Activated naive CD8-positive, alpha-beta T cell treated with anti-CD3 and anti-CD28 coated beads, Interleukin-2, amount 10 ng/mL, durations not matched to agents 7 days and 5 days (primary cell): Measurements from ENCODE around the gene FLCN. TPM values are rescaled to one million over a fixed set of nuclear protein-coding genes. Genes with fewer than 3 reads are reported as not detected.

ENCODE experiments used
- ATAC-seq: fragments of 150-1000 bp; cut with Tn5 transposase; one replicate; pipeline ENCODE4 v1.10.0; 2021; ENCODE audit warnings: low read depth, moderate library complexity
- POLR2A ChIA-PET: fragments of 350-600 bp; sonication (Branson Sonifier 250); formaldehyde crosslinking; loops from one replicate; lab custom pipeline; 2021; ENCODE audit warnings: antibody characterized with exemption; lab: Charles Lee
- DNase-seq: peaks from one replicate; pipeline ENCODE4 v3.0.0; 2021
- H3K27ac Mint-ChIP-seq: one replicate; pipeline ENCODE4 v1.8.0; 2022; ENCODE audit warnings: mild to moderate bottlenecking, mixed read lengths
- H3K27me3 Mint-ChIP-seq: one replicate; pipeline ENCODE4 v1.8.0; 2022; ENCODE audit warnings: mild to moderate bottlenecking, moderate library complexity, mixed read lengths
- H3K36me3 Mint-ChIP-seq: one replicate; pipeline ENCODE4 v1.8.0; 2021; ENCODE audit warnings: mild to moderate bottlenecking, mixed read lengths
- H3K4me1 Mint-ChIP-seq: one replicate; pipeline ENCODE4 v1.8.0; 2021; ENCODE audit warnings: mixed read lengths
- H3K4me3 Mint-ChIP-seq: one replicate; pipeline ENCODE4 v1.8.0; 2022; ENCODE audit warnings: mild to moderate bottlenecking, moderate library complexity, mixed read lengths
- H3K9me3 Mint-ChIP-seq: one replicate; pipeline ENCODE4 v1.8.0; 2021; ENCODE audit warnings: mixed read lengths
- total RNA-seq, 2 experiments: library from RNA; stranded (reverse); gene quantifications; one replicate each; pipeline ENCODE4 v1.2.3, GENCODE V29; 2021

The FLCN gene
- total RNA-seq, 2 experiments from 2014 or later: 49.2 to 53.0 TPM

DNA sequence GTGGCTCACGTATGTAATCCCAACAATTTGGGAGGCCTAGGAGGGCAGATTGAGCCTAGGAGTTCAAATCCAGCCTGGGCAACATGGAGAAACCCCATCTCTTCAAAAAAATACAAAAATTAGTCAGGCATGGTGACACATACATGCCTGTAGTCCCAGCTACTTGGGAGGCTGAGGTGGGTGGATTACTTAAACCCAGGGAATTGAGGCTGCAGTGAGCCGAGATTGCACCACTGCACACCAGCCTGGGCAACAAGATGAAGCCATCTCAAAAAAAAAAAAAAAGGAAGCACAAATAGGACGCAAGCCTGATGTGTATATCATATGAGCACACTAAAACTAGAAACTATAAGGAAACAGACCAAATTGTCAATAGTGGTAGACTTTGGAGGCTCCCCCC is 17.1 kb upstream of the FLCN start:
- H3K27ac Mint-ChIP-seq: no peak overlapping the region
- H3K36me3 Mint-ChIP-seq: peaks cover 31% of the 10 kb centered on the region
- DNase-seq (no peak), ATAC-seq (no peak)
- H3K4me3 Mint-ChIP-seq: no peak overlapping the region
- peaks cover 3% of the 10 kb centered on the region for H3K4me1 Mint-ChIP-seq
- POLR2A ChIA-PET: no interaction called here
- H3K27me3 Mint-ChIP-seq: no peaks in the 10 kb centered on the region
- no peaks in the 10 kb centered on the region for H3K9me3 Mint-ChIP-seq

DNA sequence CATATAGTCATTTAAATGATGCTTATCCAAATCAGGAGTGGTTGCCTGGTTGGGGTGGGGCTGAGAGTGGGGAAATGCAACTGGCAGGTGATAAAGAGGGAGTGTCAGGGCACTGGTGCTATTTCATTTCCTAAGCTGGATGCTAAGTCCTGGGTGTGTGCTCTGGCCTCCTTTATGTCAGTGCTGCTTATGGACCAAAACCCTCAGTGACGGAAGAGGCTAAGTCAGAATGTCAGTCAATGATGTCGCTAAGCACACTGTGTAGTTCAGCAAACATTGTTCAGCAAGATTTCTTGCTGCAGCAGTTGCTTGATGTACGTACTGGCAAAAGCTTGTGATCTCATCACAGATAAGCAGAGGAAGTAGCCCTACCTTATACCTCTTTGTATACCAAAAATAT is 16.4 kb upstream of the FLCN start:
- Mint-ChIP-seq H3K4me1 (peaks cover 3% of the 10 kb centered on the region), H3K27ac (no peak overlapping the region), H3K4me3 (no peak overlapping the region), H3K36me3 (peaks cover 28% of the 10 kb centered on the region), H3K9me3 (no peaks in the 10 kb centered on the region), H3K27me3 (no peaks in the 10 kb centered on the region)
- DNase-seq: no peak
- POLR2A ChIA-PET: no interaction called here
- no peak for ATAC-seq

DNA sequence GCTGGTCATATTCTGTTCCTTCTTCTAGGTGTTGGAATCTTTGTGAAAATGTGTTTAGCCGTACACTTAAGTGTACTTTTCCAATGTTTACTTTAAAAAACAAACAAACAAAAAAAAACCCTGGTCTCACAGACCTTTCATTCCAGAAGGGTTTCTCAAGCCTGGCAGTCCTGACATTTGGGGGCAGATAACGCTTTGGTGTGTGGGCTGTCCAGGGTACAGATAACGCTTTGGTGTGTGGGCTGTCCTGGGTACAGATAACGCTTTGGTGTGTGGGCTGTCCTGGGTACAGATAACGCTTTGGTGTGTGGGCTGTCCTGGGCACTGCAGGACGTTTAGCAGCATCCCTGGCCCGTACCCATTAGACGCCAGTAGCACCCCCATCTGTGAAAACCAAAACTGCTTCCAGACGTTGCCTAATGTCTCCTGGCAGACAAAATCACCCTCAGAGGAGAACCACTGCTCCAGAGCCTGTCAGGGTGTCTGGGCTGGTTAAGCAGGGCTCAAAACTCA is 15.2 kb upstream of the FLCN start:
- no peak for ATAC-seq
- Mint-ChIP-seq H3K36me3 (peaks cover 26% of the 10 kb centered on the region), H3K27me3 (no peaks in the 10 kb centered on the region), H3K4me1 (peaks cover 5% of the 10 kb centered on the region), H3K9me3 (no peaks in the 10 kb centered on the region), H3K4me3 (no peak overlapping the region), H3K27ac (no peak overlapping the region)
- POLR2A ChIA-PET: no interaction called here
- no peak for DNase-seq

DNA sequence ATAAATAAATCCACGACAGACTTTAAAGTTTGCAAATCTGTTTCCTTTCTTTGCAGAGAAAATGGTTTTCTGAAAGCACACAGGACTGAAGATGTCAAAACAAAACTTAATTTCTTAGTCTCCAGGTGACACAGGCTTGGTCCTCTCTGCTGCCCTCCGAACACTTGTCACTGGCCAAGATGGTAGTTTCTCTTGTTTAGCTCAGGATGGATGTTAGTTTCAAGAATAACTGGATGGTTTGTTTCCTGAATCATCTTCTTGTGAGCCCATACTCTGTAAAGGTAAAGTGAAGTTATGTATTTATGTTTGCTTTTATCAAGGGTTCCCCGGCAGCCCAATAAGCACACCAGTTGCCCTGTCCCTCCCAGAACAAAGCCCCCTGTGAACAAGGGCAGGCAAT is 9.9 kb upstream of the FLCN start:
- no peak overlapping the region for H3K4me3 Mint-ChIP-seq
- no peaks in the 10 kb centered on the region for H3K27me3 Mint-ChIP-seq
- H3K9me3 Mint-ChIP-seq: no peaks in the 10 kb centered on the region
- ATAC-seq (no peak), DNase-seq (no peak)
- no peak overlapping the region for H3K27ac Mint-ChIP-seq
- peaks cover 17% of the 10 kb centered on the region for H3K36me3 Mint-ChIP-seq
- POLR2A ChIA-PET: no interaction called here
- H3K4me1 Mint-ChIP-seq: peaks cover 4% of the 10 kb centered on the region

DNA sequence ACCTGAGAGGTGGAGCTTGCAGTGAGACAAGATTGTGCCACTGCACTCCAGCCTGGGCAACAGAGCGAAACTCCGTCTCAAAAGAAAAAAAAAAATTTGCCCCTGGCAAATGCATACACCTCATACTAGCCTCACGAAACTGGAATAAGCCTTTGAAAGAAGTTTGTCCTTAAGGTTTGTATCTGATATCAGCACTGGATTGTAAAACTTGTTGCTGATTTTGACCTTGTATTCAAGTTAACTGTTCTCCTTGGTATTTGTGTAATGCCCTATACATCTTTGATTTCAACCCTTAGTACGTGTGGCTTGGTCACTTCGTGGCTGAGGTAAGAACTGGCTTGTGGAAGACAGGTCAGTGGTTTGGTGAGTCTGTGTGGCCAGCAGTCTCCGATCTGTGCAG is 6.2 kb upstream of the FLCN start:
- Mint-ChIP-seq H3K27ac (no peak overlapping the region), H3K4me3 (no peak overlapping the region), H3K9me3 (no peaks in the 10 kb centered on the region), H3K36me3 (peaks cover 11% of the 10 kb centered on the region), H3K4me1 (peaks cover 9% of the 10 kb centered on the region), H3K27me3 (no peaks in the 10 kb centered on the region)
- POLR2A ChIA-PET: no interaction called here
- ATAC-seq (no peak), DNase-seq (no peak)

- Mint-ChIP-seq H3K27ac (no peak overlapping the region), H3K4me3 (no peak overlapping the region), H3K27me3 (no peaks in the 10 kb centered on the region), H3K4me1 (peaks cover 8% of the 10 kb centered on the region), H3K9me3 (no peaks in the 10 kb centered on the region), H3K36me3 (peaks cover 9% of the 10 kb centered on the region)
- POLR2A ChIA-PET: no interaction called here
- DNase-seq: no peak
- no peak for ATAC-seq
Observed at GRCh38 chr17:17242246-17242645, 5.3 kb upstream of the FLCN start.

GRCh38 chr17:17241656-17242055 is 4.7 kb upstream of the FLCN start:
- no peaks in the 10 kb centered on the region for H3K27me3 Mint-ChIP-seq
- ATAC-seq (no peak), DNase-seq (no peak)
- POLR2A ChIA-PET: no interaction called here
- peaks cover 8% of the 10 kb centered on the region for H3K4me1 Mint-ChIP-seq
- peaks cover 3% of the 10 kb centered on the region for H3K36me3 Mint-ChIP-seq
- no peak overlapping the region for H3K4me3 Mint-ChIP-seq
- no peaks in the 10 kb centered on the region for H3K9me3 Mint-ChIP-seq
- no peak overlapping the region for H3K27ac Mint-ChIP-seq

DNA sequence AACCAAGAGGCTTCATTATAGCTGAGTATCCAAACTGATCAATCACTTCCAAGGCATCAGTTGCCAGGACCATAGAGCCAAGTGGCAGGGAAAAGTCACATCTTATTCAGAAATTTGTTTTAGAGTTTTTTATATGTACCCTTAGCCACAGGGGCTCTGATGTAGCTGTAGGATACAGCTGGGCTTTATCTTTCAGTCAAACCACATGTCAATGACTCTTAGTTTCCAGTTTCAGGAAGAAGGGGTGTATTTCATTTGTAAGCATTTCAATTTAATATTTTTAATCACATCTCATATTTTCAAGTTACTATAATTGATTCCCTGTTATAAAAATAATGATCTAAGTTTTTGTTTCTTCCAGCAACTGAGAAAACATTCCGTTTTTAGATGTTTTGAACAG is 2.9 kb upstream of the FLCN start:
- Mint-ChIP-seq H3K4me1 (peaks cover 24% of the 10 kb centered on the region), H3K4me3 (no peak overlapping the region), H3K27ac (no peak overlapping the region), H3K36me3 (no peaks in the 10 kb centered on the region), H3K9me3 (no peaks in the 10 kb centered on the region), H3K27me3 (no peaks in the 10 kb centered on the region)
- no peak for ATAC-seq
- no peak for DNase-seq
- POLR2A ChIA-PET: no interaction called here

- peaks cover 22% of the 10 kb centered on the region for H3K4me1 Mint-ChIP-seq
- peak; percentile 16 for ATAC-seq
- DNase-seq: no peak
- H3K27me3 Mint-ChIP-seq: no peaks in the 10 kb centered on the region
- peak overlapping the region; percentile 96 for H3K27ac Mint-ChIP-seq
- peak overlapping the region; percentile 96 for H3K4me3 Mint-ChIP-seq
- POLR2A ChIA-PET: interaction anchor here (0.7 to 3.5 kb wide), 10 partner anchors 44 to 235 kb away, joined by 3 to 17 read pairs (median 4); partner anchors contain the start of gene COPS3
- peaks cover 3% of the 10 kb centered on the region for H3K36me3 Mint-ChIP-seq
- no peaks in the 10 kb centered on the region for H3K9me3 Mint-ChIP-seq
Observed at GRCh38 chr17:17236295-17237025, 508 bp downstream of the FLCN start.

DNA sequence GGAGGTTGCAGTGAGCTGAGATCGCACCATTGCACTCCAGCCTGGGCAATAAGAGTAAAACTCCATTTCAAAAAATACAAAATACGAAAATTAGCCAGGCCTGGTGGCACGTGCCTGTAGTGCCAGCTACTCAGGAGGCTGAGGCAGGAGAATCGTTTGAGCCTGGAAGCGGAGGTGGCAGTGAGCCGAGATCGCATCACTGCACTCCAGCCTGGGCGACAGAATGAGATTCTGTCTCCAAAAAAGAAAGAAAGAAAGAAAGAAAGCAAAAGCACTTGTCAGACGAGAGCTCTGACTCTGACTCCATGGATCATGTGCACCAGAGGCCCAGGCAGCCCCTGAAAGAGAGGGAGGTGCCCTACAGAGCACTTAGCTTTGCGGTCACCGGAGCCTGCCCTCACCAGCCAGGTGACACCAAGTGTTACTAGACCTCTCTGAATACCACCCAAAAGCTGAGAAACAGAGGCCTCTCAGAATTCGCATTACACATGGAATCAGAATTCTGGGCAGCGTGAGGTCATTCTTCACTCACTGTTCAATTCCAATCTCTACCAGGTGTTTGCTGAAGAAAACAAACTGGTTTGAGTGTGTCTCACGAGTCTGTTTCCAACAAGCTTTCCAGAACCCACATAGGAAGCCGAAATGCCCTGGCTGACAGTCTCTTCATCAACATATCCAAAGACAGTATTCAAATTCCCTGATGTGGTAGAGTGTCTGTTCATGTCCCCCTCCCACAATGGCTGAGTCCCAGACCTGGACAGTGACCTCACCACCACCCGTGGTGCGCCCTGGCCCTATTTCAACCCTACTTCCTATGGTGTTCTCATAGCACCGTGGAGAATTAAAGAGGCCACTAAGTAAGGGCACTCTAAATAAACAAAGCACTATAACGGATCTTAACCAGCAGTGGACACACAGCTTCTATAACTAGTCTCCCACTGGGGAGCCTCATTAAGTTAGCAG is 1.5 kb downstream of the FLCN start:
- peak overlapping the region; percentile 96 for H3K4me3 Mint-ChIP-seq
- peak overlapping the region; percentile 96 for H3K27ac Mint-ChIP-seq
- H3K36me3 Mint-ChIP-seq: peaks cover 3% of the 10 kb centered on the region
- DNase-seq: no peak
- H3K27me3 Mint-ChIP-seq: no peaks in the 10 kb centered on the region
- peaks cover 22% of the 10 kb centered on the region for H3K4me1 Mint-ChIP-seq
- no peak for ATAC-seq
- POLR2A ChIA-PET: interaction anchor here (0.7 to 3.5 kb wide), 5 partner anchors 9 to 236 kb away, joined by 3 to 17 read pairs (median 3); partner anchors contain the start of gene COPS3
- no peaks in the 10 kb centered on the region for H3K9me3 Mint-ChIP-seq

GRCh38 chr17:17232303-17232621 is 4.7 kb downstream of the FLCN start:
- H3K4me1 Mint-ChIP-seq: peaks cover 18% of the 10 kb centered on the region
- peaks cover 11% of the 10 kb centered on the region for H3K36me3 Mint-ChIP-seq
- no peaks in the 10 kb centered on the region for H3K27me3 Mint-ChIP-seq
- POLR2A ChIA-PET: no interaction called here
- no peak for ATAC-seq
- DNase-seq: no peak
- H3K4me3 Mint-ChIP-seq: no peak overlapping the region
- H3K9me3 Mint-ChIP-seq: no peaks in the 10 kb centered on the region
- H3K27ac Mint-ChIP-seq: no peak overlapping the region

GRCh38 chr17:17231621-17232302 is 5.2 kb downstream of the FLCN start:
- H3K36me3 Mint-ChIP-seq: peaks cover 11% of the 10 kb centered on the region
- no peak for ATAC-seq
- POLR2A ChIA-PET: no interaction called here
- no peak overlapping the region for H3K4me3 Mint-ChIP-seq
- no peak for DNase-seq
- H3K9me3 Mint-ChIP-seq: no peaks in the 10 kb centered on the region
- H3K27me3 Mint-ChIP-seq: no peaks in the 10 kb centered on the region
- H3K4me1 Mint-ChIP-seq: peaks cover 18% of the 10 kb centered on the region
- no peak overlapping the region for H3K27ac Mint-ChIP-seq
